ENCODE measurements around the gene TFEB. TPM values are rescaled to one million over a fixed set of nuclear protein-coding genes. Genes with fewer than 3 reads are reported as not detected.

The TFEB gene
- total RNA-seq, 1 experiment from 2014 or later = 6.6 TPM

GRCh38 chr6:41644297-41644879 lies 91.0 kb downstream of the TFEB start:
- H3K4me1 Mint-ChIP-seq (ENCODE audit: low read depth, unreplicated experiment) = peaks cover 6% of the 10 kb centered on the region
- H3K36me3 Mint-ChIP-seq (ENCODE audit: insufficient read depth, unreplicated experiment) = peaks cover 10% of the 10 kb centered on the region
- intact Hi-C loops (cut with micrococcal nuclease; ENCODE audit: unreplicated experiment) = no loop called here
- no peaks in the 10 kb centered on the region for H3K9me3 Mint-ChIP-seq (ENCODE audit: low read depth, unreplicated experiment)
- H3K4me3 Mint-ChIP-seq (ENCODE audit: low read depth, unreplicated experiment) = no peak overlapping the region
- no peaks in the 10 kb centered on the region for H3K27me3 Mint-ChIP-seq (ENCODE audit: unreplicated experiment)
- CTCF ChIA-PET = no interaction called here
- no TSS peak for BruUV-seq (replicated peaks)
- no peak for TF ChIP-seq CTCF (IDR thresholded peaks at IDR 0.05; ENCODE audit: unreplicated experiment)
- H3K27ac Mint-ChIP-seq (ENCODE audit: unreplicated experiment) = no peak overlapping the region
- no peak for DNase-seq

GRCh38 chr6:41643899-41644269 lies 91.5 kb downstream of the TFEB start:
- Mint-ChIP-seq H3K9me3 (ENCODE audit: low read depth, unreplicated experiment) (no peaks in the 10 kb centered on the region), H3K4me3 (ENCODE audit: low read depth, unreplicated experiment) (no peak overlapping the region), H3K36me3 (ENCODE audit: insufficient read depth, unreplicated experiment) (peaks cover 11% of the 10 kb centered on the region), H3K4me1 (ENCODE audit: low read depth, unreplicated experiment) (peaks cover 6% of the 10 kb centered on the region), H3K27me3 (ENCODE audit: unreplicated experiment) (no peaks in the 10 kb centered on the region), H3K27ac (ENCODE audit: unreplicated experiment) (no peak overlapping the region)
- DNase-seq = no peak
- no TSS peak for BruUV-seq (replicated peaks)
- CTCF ChIA-PET = no interaction called here
- intact Hi-C loops (cut with micrococcal nuclease; ENCODE audit: unreplicated experiment) = no loop called here
- TF ChIP-seq CTCF (IDR thresholded peaks at IDR 0.05; ENCODE audit: unreplicated experiment) = no peak

DNA sequence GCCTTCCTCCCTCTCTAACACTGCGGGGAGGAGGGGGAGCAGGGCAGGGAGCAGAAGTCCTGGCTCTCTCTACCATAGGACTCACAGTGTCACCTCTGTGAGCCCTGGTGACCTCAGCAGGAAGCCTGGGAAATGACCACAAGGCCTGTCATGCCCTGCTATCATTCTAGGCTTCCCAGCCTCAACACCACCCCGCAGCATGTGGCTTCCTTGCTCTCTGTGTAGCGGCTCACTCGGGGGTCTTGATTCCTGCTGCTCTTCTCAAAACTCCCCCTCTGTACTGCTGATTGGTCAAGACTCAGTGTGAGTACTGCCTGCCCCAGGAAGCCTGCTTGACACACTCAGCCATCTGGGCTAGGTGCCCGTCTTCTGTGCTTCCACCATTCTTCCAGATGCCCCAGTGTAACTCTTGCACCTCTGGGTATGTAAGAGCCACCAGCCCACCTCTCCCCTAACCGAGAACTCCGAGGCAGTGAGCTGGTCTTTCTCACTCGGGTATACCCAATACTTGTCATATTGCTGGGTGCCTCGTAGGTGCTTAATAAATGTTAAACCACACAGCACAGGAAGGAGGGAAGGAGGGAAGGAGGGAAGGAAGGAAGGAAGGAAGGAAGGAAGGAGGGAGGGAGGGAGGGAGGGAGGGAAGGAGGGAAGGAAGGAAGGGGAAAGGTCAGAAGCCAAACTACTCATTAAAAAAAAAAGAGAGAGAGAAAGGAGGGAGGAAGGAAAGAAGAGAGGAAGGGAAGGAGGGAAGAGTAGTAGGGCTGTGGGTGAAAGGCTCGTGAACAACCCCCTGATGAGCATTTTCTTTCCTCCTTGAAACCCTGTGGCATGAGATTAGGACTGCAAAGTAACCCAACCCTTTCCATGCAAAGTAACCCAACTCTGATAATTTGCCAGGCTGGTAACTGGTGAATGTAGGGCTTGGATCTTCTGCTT lies 92.2 kb downstream of the TFEB start:
- Mint-ChIP-seq H3K27me3 (ENCODE audit: unreplicated experiment) (no peaks in the 10 kb centered on the region), H3K27ac (ENCODE audit: unreplicated experiment) (no peak overlapping the region), H3K4me1 (ENCODE audit: low read depth, unreplicated experiment) (peaks cover 6% of the 10 kb centered on the region), H3K4me3 (ENCODE audit: low read depth, unreplicated experiment) (no peak overlapping the region), H3K9me3 (ENCODE audit: low read depth, unreplicated experiment) (no peaks in the 10 kb centered on the region), H3K36me3 (ENCODE audit: insufficient read depth, unreplicated experiment) (peaks cover 11% of the 10 kb centered on the region)
- CTCF ChIA-PET = interaction anchor here (0.7 kb wide), 1 partner anchor 460 kb away, joined by 8 read pairs; no protein-coding TSS in a partner anchor
- intact Hi-C loops (cut with micrococcal nuclease; ENCODE audit: unreplicated experiment) = no loop called here
- TF ChIP-seq CTCF (IDR thresholded peaks at IDR 0.05; ENCODE audit: unreplicated experiment) = no peak
- BruUV-seq (replicated peaks) = no TSS peak
- no peak for DNase-seq

- Mint-ChIP-seq H3K36me3 (ENCODE audit: insufficient read depth, unreplicated experiment) (peaks cover 18% of the 10 kb centered on the region), H3K4me3 (ENCODE audit: low read depth, unreplicated experiment) (no peak overlapping the region), H3K4me1 (ENCODE audit: low read depth, unreplicated experiment) (peaks cover 6% of the 10 kb centered on the region), H3K9me3 (ENCODE audit: low read depth, unreplicated experiment) (no peaks in the 10 kb centered on the region), H3K27me3 (ENCODE audit: unreplicated experiment) (no peaks in the 10 kb centered on the region), H3K27ac (ENCODE audit: unreplicated experiment) (no peak overlapping the region)
- no peak for DNase-seq
- no peak for TF ChIP-seq CTCF (IDR thresholded peaks at IDR 0.05; ENCODE audit: unreplicated experiment)
- CTCF ChIA-PET = no interaction called here
- intact Hi-C loops (cut with micrococcal nuclease; ENCODE audit: unreplicated experiment) = no loop called here
- no TSS peak for BruUV-seq (replicated peaks)
Observed at GRCh38 chr6:41642090-41642959, 93.1 kb downstream of the TFEB start.
